HG03135 (cell line): ENCODE results near the gene RCE1.

ENCODE experiments used
- ATAC-seq: cut with Tn5 transposase; IDR thresholded peaks from one replicate; pipeline ENCODE4 v1.9.1; 2021; ENCODE audit warnings: mild to moderate bottlenecking, moderate library complexity; ENCODE audit not compliant: unreplicated experiment

Gene RCE1

GRCh38 chr11:66885469-66885868 lies 42.2 kb downstream of the RCE1 start:
- no peak for ATAC-seq

DNA sequence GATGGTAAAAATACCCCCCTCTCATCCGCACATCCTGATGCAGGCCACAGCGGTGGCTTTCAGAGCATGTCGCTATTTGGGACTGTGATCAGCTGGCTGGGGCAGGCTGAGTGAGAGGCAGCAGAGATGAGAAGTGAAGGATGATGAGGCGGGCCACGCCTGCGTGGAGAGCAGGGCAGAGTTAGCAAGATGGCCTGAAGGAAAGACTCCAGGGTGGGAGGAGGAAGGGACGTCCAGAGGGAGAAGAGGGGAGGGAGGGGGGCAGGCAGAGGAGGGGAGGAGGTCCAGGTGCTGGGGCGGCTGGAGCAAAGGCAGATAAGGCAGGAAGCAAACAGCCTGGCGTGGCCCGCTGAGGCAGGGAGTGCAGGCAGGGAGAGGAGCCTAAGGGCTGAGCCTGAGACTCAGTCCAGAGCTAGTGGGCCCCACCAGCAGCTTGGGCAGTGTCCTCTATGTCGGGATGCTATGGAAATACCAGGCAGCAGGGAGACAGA lies 42.8 kb downstream of the RCE1 start:
- ATAC-seq, result no peak

DNA sequence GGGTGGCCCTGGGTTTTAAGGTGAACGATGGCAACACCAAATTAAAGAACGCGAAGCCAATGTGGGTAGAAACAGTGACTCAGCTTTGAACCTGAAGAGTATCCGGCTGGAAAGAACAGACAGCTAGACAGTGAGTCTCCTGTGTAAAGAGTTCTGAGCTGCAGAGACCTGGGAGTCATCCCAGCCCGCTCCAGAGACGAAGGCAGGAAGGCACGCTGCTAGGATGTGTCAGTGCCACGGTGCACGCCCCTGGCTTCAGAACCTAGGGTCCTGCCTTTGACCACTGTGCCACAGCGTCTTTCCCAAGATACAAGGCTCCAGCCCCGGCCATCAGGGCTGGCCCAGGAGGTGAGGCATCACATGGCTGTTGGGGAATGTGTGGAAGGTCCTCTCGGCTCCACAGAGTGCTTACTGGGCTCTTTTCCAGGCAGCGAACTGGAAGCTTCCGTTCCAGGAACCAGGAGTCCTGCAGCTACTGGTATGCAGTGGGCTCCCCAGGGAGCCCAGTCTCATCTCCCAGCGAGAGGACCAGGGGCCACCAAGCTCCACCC lies 43.5 kb downstream of the RCE1 start:
- ATAC-seq, result no peak

- no peak for ATAC-seq
Observed at GRCh38 chr11:66887526-66887925, 44.3 kb downstream of the RCE1 start.

- no peak for ATAC-seq
Observed at GRCh38 chr11:66888282-66888681, 45.0 kb downstream of the RCE1 start.

DNA sequence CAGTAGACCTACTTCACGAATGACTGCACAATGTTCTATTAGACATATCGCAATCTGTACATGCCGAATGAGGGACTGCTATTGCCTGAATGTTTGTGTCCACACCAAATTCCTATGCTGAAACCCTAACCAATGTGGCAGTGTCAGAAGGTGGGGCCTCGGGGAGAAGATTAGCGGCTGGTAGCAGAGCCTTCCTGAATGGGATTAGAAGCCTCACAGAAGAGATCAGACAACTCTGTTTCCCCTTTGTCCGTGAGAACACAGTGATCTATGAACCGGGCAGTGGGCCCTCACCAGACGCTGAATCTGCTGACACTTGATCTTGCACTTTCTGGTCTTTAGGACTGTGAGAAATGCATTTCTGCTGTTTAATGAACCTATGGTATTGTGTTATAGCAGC lies 46.7 kb downstream of the RCE1 start:
- ATAC-seq, result no peak

DNA sequence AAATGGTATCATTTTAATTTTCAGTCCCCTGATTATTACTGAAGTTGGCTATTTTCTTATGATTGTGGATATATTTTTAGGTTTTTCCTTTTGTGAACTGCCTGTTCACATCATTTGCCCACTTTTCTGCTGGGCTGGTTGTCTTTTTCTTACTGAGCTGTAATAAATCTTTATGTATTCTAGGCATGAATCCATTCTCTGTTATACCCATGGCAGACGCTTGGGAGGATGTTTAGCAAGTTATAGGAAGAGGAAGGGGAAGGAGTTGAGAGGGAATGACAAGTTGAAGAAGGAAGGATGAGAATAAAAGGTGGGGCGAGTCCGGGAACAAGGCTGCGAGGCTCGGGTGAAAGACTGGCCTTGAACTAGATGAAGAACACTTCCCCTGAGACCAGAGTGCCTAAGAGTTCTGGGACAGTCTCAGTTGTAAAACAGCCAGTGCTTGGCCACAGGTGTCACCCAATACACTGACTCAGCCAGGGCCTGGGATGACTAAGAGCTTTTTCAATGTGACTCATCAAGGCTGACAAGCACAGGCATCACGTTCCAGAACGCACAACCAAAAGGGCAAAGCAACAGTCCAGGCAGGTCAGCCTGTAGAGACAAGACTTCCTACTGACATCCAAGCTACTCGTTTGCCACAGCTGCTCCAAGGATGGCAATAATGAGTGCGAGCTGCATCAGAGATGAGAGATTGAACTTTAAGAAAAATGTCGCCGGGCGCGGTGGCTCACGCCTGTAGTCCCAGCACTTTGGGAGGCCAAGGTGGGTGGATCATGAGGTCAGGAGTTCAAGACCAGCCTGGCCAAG lies 48.8 kb downstream of the RCE1 start:
- ATAC-seq, result peak; percentile 78

- ATAC-seq, result no peak
Observed at GRCh38 chr11:66892911-66893310, 49.7 kb downstream of the RCE1 start.

- ATAC-seq, result no peak
Observed at GRCh38 chr11:66894141-66894540, 50.9 kb downstream of the RCE1 start.
